K562 (cell line): Measurements from ENCODE around the gene COX19. TPM values are rescaled to one million over a fixed set of nuclear protein-coding genes. Genes with fewer than 3 reads are reported as not detected.

Source experiments
- CTBP1 ChIP-seq: fragments of 450-650 bp; IDR thresholded peaks from 2 replicates; pipeline ENCODE4 v1.6.1; 2016; ENCODE audit warnings: borderline replicate concordance
- ETV5 ChIP-seq: sonication (generic); formaldehyde crosslinking; IDR thresholded peaks from 2 replicates; pipeline ENCODE4 v1.4.0; 2020; ENCODE audit warnings: low read depth, mild to moderate bottlenecking, missing genetic modification reagents
- L3MBTL2 ChIP-seq: fragments of 450-650 bp; IDR thresholded peaks from 2 replicates; pipeline ENCODE4 v1.6.1; 2016; ENCODE audit warnings: mild to moderate bottlenecking, moderate library complexity
- NFRKB ChIP-seq: fragments of 450-650 bp; IDR thresholded peaks from 2 replicates; pipeline ENCODE4 v1.6.1; 2016; ENCODE audit warnings: low read depth
- RUNX1 ChIP-seq: sonication (generic); IDR thresholded peaks from 2 replicates; pipeline ENCODE4 v1.6.1; 2016; ENCODE audit warnings: antibody characterized with exemption, low read depth
- ZKSCAN1 ChIP-seq: fragments of 150-350 bp; IDR thresholded peaks from 2 replicates; pipeline ENCODE4 v1.6.1; 2016; ENCODE audit warnings: low read depth, low read length
- ZNF121 ChIP-seq: sonication (generic); formaldehyde crosslinking; conservative IDR thresholded peaks from 2 replicates; pipeline ENCODE4 v1.8.0; 2022; ENCODE audit warnings: missing genetic modification reagents
- ZNF431 ChIP-seq: sonication (generic); formaldehyde crosslinking; IDR thresholded peaks from 2 replicates; pipeline ENCODE4 v1.8.0; 2022; ENCODE audit warnings: mild to moderate bottlenecking, missing genetic modification reagents
- ZNF695 ChIP-seq: fragments of 450-650 bp; formaldehyde crosslinking; IDR thresholded peaks from 2 replicates; pipeline ENCODE4 v1.4.0; 2020; ENCODE audit warnings: mild to moderate bottlenecking, moderate library complexity
- polyA plus RNA-seq, 8 experiments: library from polyadenylated mRNA; depleted of rRNA in 4 of 8; stranded (reverse) in 5 of 8; unstranded in 3 of 8; fragments of >200 nt; fragmentation: Nextera tagmentation in 2 of 8; fragmentation: Illumina TruSeq in 1 of 8; extraction: Ambion mirVana in 2 of 8; extraction: Trizol in 1 of 8; gene quantifications; 2 replicates each; pipeline versions ENCODE4 v1.2.1 to v1.2.3, GENCODE V29; 2011 to 2014; ENCODE audit warnings: inconsistent platforms in 1 of 8, missing spikeins in 1 of 8
- total RNA-seq, 7 experiments: library from RNA; depleted of rRNA in 6 of 7; stranded (reverse); fragments of >200 nt in 6 of 7; fragmentation: Illumina TruSeq in 2 of 7; extraction: Trizol in 2 of 7; gene quantifications; 2 replicates each; pipeline versions ENCODE4 v1.2.1 to v1.2.3, GENCODE V29; 2011 to 2021; ENCODE audit warnings: low replicate concordance in 1 of 7
- TF ChIP-seq, protein P1 (sequence below): IDR thresholded peaks from 2 replicates; pipeline ENCODE4 v1.6.1; 2011; ENCODE audit not compliant: insufficient read length; ENCODE audit errors: extremely low read depth
- TF ChIP-seq, protein P2 (sequence below): sonication (generic); formaldehyde crosslinking; IDR thresholded peaks from 2 replicates; pipeline ENCODE4 v1.8.1; 2023; ENCODE audit warnings: mild to moderate bottlenecking, missing genetic modification reagents
- TF ChIP-seq, protein P3 (sequence below), 2 experiments: fragments of 450-650 bp; formaldehyde crosslinking in 1 of 2; IDR thresholded peaks; 2 replicates each; pipeline versions ENCODE4 v1.4.0 to v1.6.1; 2014 to 2020; ENCODE audit warnings: mild to moderate bottlenecking in 2 of 2, borderline replicate concordance in 1 of 2, low read depth in 1 of 2
- TF ChIP-seq, protein P4 (sequence below): sonication (generic); formaldehyde crosslinking; IDR thresholded peaks from 2 replicates; pipeline ENCODE4 v1.8.1; 2023; ENCODE audit warnings: mild to moderate bottlenecking, missing genetic modification reagents

The COX19 gene
- total and polyA plus RNA-seq, 9 of the 15 experiments (the other 6 are each of a cell fraction or from before 2014, with no cell fraction given), result 5.2 to 10.5 (median 7.9) TPM

DNA sequence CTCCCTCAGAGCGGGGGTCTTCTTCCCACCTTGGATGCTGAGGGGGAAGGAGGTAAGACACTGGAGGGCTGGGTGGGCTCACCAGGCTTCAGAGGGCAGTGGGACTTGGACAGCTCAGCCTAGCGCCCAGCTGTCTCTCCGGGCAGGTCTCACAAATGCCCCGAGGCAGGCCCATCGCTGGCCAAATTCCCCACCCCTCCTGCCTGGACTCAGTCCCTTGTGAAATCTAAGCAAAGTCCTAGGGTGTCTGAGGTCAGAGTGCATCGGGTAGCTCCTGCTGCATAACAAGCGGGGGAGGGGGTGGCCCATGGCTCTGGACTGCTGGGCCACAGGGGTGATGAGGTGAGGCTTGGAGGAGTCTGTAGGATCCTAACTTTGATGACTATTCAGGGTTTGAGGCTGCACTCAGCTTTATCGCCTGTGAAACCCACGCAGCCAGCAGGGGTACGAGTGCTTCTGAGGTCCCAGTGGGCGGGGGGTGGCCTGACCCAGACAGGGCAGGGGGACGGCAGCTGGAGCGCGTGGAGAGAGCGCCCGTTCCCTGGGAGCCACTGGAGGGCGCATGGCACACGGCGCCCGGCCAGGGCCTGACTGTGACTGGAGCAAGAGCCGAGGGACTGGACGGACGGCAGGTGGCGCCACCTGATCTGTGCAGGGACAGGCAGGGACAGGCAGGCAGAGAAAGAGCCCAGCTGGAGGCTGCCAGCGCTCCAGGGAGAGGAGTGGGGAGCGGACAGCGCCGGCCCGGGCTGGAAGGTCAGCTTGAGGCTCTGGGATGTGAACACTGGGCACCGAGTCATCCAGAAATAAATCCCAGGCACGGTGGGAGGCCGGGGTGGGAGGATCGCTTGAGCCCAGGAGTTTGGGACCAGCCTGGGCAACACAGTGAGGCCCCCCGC, 17.6 kb upstream of the COX19 start (continued):
- TF ChIP-seq CTBP1 (peak; percentile 78; the same call in 1 of the 2 replicates), L3MBTL2 (peak; percentile 35; the same call in 1 of the 2 replicates), ETV5 (CRISPR knock-in tag) (peak; percentile 61; the same call in 1 of the 2 replicates), ZNF431 (CRISPR knock-in tag) (0 out of 2 replicates have a peak, but pooled peaks have one; percentile 28), ZKSCAN1 (peak; percentile 58; the same call in 1 of the 2 replicates), ZNF121 (CRISPR knock-in tag) (peak; percentile 45; the same call in 1 of the 2 replicates), ZNF695 (CRISPR knock-in tag) (no peak), RUNX1 (peak; percentile 68), NFRKB (no peak)
- TF ChIP-seq, protein P1, sequence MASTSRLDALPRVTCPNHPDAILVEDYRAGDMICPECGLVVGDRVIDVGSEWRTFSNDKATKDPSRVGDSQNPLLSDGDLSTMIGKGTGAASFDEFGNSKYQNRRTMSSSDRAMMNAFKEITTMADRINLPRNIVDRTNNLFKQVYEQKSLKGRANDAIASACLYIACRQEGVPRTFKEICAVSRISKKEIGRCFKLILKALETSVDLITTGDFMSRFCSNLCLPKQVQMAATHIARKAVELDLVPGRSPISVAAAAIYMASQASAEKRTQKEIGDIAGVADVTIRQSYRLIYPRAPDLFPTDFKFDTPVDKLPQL, result no peak
- TF ChIP-seq, protein P2, sequence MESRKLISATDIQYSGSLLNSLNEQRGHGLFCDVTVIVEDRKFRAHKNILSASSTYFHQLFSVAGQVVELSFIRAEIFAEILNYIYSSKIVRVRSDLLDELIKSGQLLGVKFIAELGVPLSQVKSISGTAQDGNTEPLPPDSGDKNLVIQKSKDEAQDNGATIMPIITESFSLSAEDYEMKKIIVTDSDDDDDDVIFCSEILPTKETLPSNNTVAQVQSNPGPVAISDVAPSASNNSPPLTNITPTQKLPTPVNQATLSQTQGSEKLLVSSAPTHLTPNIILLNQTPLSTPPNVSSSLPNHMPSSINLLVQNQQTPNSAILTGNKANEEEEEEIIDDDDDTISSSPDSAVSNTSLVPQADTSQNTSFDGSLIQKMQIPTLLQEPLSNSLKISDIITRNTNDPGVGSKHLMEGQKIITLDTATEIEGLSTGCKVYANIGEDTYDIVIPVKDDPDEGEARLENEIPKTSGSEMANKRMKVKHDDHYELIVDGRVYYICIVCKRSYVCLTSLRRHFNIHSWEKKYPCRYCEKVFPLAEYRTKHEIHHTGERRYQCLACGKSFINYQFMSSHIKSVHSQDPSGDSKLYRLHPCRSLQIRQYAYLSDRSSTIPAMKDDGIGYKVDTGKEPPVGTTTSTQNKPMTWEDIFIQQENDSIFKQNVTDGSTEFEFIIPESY (CRISPR knock-in tag), result peak; percentile 94
- TF ChIP-seq, protein P3, sequence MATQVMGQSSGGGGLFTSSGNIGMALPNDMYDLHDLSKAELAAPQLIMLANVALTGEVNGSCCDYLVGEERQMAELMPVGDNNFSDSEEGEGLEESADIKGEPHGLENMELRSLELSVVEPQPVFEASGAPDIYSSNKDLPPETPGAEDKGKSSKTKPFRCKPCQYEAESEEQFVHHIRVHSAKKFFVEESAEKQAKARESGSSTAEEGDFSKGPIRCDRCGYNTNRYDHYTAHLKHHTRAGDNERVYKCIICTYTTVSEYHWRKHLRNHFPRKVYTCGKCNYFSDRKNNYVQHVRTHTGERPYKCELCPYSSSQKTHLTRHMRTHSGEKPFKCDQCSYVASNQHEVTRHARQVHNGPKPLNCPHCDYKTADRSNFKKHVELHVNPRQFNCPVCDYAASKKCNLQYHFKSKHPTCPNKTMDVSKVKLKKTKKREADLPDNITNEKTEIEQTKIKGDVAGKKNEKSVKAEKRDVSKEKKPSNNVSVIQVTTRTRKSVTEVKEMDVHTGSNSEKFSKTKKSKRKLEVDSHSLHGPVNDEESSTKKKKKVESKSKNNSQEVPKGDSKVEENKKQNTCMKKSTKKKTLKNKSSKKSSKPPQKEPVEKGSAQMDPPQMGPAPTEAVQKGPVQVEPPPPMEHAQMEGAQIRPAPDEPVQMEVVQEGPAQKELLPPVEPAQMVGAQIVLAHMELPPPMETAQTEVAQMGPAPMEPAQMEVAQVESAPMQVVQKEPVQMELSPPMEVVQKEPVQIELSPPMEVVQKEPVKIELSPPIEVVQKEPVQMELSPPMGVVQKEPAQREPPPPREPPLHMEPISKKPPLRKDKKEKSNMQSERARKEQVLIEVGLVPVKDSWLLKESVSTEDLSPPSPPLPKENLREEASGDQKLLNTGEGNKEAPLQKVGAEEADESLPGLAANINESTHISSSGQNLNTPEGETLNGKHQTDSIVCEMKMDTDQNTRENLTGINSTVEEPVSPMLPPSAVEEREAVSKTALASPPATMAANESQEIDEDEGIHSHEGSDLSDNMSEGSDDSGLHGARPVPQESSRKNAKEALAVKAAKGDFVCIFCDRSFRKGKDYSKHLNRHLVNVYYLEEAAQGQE (IDR thresholded peaks at IDR 0.05; ENCODE audit: borderline replicate concordance), result peak; percentile 97
- TF ChIP-seq, protein P3 (CRISPR knock-in tag; IDR thresholded peaks at IDR 0.05; ENCODE audit: low read depth), result 0 out of 2 replicates have a peak, but pooled peaks have one; percentile 62
- TF ChIP-seq, protein P4, sequence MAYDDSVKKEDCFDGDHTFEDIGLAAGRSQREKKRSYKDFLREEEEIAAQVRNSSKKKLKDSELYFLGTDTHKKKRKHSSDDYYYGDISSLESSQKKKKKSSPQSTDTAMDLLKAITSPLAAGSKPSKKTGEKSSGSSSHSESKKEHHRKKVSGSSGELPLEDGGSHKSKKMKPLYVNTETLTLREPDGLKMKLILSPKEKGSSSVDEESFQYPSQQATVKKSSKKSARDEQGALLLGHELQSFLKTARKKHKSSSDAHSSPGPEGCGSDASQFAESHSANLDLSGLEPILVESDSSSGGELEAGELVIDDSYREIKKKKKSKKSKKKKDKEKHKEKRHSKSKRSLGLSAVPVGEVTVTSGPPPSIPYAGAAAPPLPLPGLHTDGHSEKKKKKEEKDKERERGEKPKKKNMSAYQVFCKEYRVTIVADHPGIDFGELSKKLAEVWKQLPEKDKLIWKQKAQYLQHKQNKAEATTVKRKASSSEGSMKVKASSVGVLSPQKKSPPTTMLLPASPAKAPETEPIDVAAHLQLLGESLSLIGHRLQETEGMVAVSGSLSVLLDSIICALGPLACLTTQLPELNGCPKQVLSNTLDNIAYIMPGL, result peak; percentile 83; the same call in 1 of the 2 replicates
